Spleen (tissue), 11 donors: ENCODE results near the gene PTGES2. TPM values are rescaled to one million over a fixed set of nuclear protein-coding genes. Genes with fewer than 3 reads are reported as not detected.

Source experiments
- DNase-seq: peaks from one replicate; pipeline ENCODE4 v3.0.0-alpha.2; 2020
- H3K27ac ChIP-seq, 8 donors: fragments of 200-600 bp; sonication (generic) in 7 of 8; 1 replicate in 4 of 8; 2 replicates in 4 of 8; pipeline versions ENCODE4 v1.5.0 to v1.8.0; 2016 to 2021; ENCODE audit warnings: inconsistent platforms in 4 of 8, mild to moderate bottlenecking in 4 of 8, moderate library complexity in 1 of 8
- H3K27me3 ChIP-seq, 7 donors: fragments of 200-600 bp; sonication (generic) in 6 of 7; replicated peaks in 1 of 7; 1 replicate in 4 of 7; 2 replicates in 3 of 7; pipeline versions ENCODE4 v1.5.0 to v1.8.0; 2016 to 2021; ENCODE audit warnings: inconsistent platforms in 3 of 7, mild to moderate bottlenecking in 1 of 7
- H3K36me3 ChIP-seq, 6 donors: fragments of 200-600 bp; sonication (generic) in 5 of 6; 1 replicate in 4 of 6; 2 replicates in 2 of 6; pipeline versions ENCODE4 v1.5.0 to v1.8.0; 2016 to 2021; ENCODE audit warnings: inconsistent platforms in 2 of 6
- H3K4me1 ChIP-seq, 6 donors: fragments of 200-600 bp; sonication (generic) in 5 of 6; 1 replicate in 3 of 6; 2 replicates in 3 of 6; pipeline versions ENCODE4 v1.5.0 to v1.8.0; 2016 to 2021; ENCODE audit warnings: inconsistent platforms in 3 of 6
- H3K4me3 ChIP-seq, 8 donors: fragments of 200-600 bp; sonication (generic) in 7 of 8; 1 replicate in 4 of 8; 2 replicates in 4 of 8; pipeline versions ENCODE4 v1.5.0 to v1.8.0; 2016 to 2021; ENCODE audit warnings: inconsistent platforms in 4 of 8, mild to moderate bottlenecking in 4 of 8, moderate library complexity in 2 of 8
- H3K9me3 ChIP-seq, 8 donors: fragments of 200-600 bp; sonication (generic) in 7 of 8; 1 replicate in 4 of 8; 2 replicates in 4 of 8; pipeline versions ENCODE4 v1.5.0 to v1.8.0; 2016 to 2021; ENCODE audit warnings: inconsistent platforms in 4 of 8
- POLR2A ChIP-seq, 3 donors: fragments of 450-650 bp; IDR thresholded peaks; one replicate each; pipeline ENCODE4 v1.5.1; 2017; ENCODE audit warnings: antibody characterized with exemption in 3 of 3, mild to moderate bottlenecking in 1 of 3
- POLR2AphosphoS5 ChIP-seq, 3 donors: sonication (generic); formaldehyde crosslinking; IDR thresholded peaks; one replicate each; pipeline ENCODE4 v1.5.1; 2017; ENCODE audit warnings: antibody characterized with exemption in 3 of 3
- WGBS, 5 donors: extraction: QIAGEN DNeasy Blood & Tissue Kit in 3 of 5; methylation state at CpG; one replicate each; pipeline versions ENCODE4 v1.1.5 to v1.1.7; 2013 to 2018; 5-methylcytosine and 5-hydroxymethylcytosine counted together
- intact Hi-C: fragments of 100-400 bp; cut with DNase I; formaldehyde crosslinking; loops from one replicate; pipeline ENCODE4 v1.15.0; 2023; ENCODE audit warnings: low total_unique reads
- polyA plus RNA-seq, 3 donors: library from polyadenylated mRNA; stranded (reverse); fragments of 200-250 nt; gene quantifications; one replicate each; pipeline ENCODE4 v1.2.1, GENCODE V29; 2013
- total RNA-seq, 7 donors: library from RNA; depleted of rRNA in 3 of 7; stranded (reverse); fragments of >200 nt in 3 of 7; fragmentation: NEBNext Ultra II Directional in 4 of 7; extraction: Animal tissue kit (Norgen Biotek cat#: 25700) in 4 of 7; gene quantifications; one replicate each; pipeline versions ENCODE4 v1.1.0 to v1.2.1, GENCODE V29; 2016 to 2021
- TF ChIP-seq, protein P1 (sequence below), 11 experiments: fragments of 200-600 bp in 7 of 11; fragments of 450-650 bp in 4 of 11; sonication (generic) in 4 of 11; IDR thresholded peaks in 8 of 11; conservative IDR thresholded peaks in 3 of 11; 1 replicate in 7 of 11; 2 replicates in 4 of 11; pipeline versions ENCODE4 v1.4.0 to v1.8.0; 2016 to 2021; ENCODE audit warnings: antibody characterized with exemption in 11 of 11, inconsistent platforms in 4 of 11, mild to moderate bottlenecking in 1 of 11
- donor health status: healthy with polysubstance abuse.
- donor health status: DM: no; HTN: no; CAD: no; lungs with moderate emphysema.
- donor health status: DM: no; HTN: no; CAD: no.
- donor health status: Bipolar disorder and iron deficiency.
- donor health status: healthy.
- donor health status: DM: no; HTN: no; CAD: no.
- donor health status: DM: yes; HTN: yes; CAD: no.

The PTGES2 gene
- total and polyA plus RNA-seq, 10 donors = 45.2 to 71.2 (median 56.5) TPM

DNA sequence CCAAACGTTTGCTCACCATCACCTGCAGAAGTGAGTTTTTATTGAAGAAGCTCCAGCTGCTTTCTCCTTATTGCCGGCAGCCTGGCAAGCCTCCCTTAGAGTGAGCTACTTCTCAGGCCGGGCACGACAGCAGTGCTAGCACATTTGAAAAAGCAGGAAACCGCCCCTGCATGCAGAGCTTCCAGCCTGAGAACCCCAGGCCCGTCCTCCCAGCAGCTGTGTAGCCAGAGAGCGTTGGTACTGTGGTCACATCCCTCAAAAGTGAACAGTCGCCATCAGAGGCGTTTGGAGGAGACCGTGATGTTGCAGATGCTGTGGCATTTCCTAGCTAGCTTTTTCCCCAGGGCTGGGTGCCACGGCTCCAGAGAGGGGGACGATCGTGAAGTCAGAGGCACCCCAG, 36.0 kb downstream of the PTGES2 start:
- no peaks in the 10 kb centered on the region for H3K27me3 ChIP-seq
- TF ChIP-seq POLR2AphosphoS5 (IDR thresholded peaks at IDR 0.05) (no peak), POLR2A (IDR thresholded peaks at IDR 0.05) (no peak)
- TF ChIP-seq, protein P1, sequence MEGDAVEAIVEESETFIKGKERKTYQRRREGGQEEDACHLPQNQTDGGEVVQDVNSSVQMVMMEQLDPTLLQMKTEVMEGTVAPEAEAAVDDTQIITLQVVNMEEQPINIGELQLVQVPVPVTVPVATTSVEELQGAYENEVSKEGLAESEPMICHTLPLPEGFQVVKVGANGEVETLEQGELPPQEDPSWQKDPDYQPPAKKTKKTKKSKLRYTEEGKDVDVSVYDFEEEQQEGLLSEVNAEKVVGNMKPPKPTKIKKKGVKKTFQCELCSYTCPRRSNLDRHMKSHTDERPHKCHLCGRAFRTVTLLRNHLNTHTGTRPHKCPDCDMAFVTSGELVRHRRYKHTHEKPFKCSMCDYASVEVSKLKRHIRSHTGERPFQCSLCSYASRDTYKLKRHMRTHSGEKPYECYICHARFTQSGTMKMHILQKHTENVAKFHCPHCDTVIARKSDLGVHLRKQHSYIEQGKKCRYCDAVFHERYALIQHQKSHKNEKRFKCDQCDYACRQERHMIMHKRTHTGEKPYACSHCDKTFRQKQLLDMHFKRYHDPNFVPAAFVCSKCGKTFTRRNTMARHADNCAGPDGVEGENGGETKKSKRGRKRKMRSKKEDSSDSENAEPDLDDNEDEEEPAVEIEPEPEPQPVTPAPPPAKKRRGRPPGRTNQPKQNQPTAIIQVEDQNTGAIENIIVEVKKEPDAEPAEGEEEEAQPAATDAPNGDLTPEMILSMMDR (IDR thresholded peaks at IDR 0.05 in 8 of 11, conservative IDR thresholded peaks at IDR 0.05 in 3 of 11) = no peak
- H3K4me3 ChIP-seq = peak overlapping the region in 1 of 8 donors; percentile 15
- peaks cover 0 to 22% (median 0%) of the 10 kb centered on the region in 6 donors for H3K36me3 ChIP-seq
- peak overlapping the region in 7 of 8 donors; percentile 77 to 91 (median 83) for H3K27ac ChIP-seq
- intact Hi-C loops = loop anchor here (10.0 kb wide), 1 partner anchor 47 kb away; no protein-coding TSS in a partner anchor
- peak; percentile 40 for DNase-seq
- H3K4me1 ChIP-seq = peaks cover 42 to 91% (median 81%) of the 10 kb centered on the region in 6 donors
- no peaks in the 10 kb centered on the region for H3K9me3 ChIP-seq
- WGBS, 5 donors = 36 to 71% (median 59%) methylated on average over 11 to 13 of the region's 13 CpGs

DNA sequence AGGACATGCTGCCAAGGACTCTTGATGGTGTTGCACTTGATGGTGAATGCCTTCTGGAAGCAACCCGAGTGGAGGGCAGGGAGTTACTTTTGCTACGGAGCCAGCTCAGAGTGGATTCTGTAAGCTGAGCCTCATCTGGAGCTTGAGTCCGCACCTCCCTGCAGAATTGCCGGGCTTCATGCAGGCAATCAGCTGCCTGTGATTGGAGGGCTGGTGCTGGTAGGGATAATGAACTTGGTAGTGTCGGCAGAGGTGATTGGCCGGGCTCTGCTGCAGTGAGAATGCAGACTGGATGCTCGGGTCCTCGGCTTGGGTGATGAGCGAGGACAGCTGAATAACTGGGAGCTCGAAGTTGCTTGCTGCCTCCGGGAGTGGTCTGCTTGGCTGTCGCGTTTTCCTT, 36.4 kb downstream of the PTGES2 start:
- intact Hi-C loops = loop anchor here (10.0 kb wide), 1 partner anchor 46 kb away; no protein-coding TSS in a partner anchor
- peaks cover 42 to 88% (median 77%) of the 10 kb centered on the region in 6 donors for H3K4me1 ChIP-seq
- no peaks in the 10 kb centered on the region for H3K9me3 ChIP-seq
- WGBS, 5 donors = 67 to 87% (median 74%) methylated on average over 13 of the region's 13 CpGs
- H3K4me3 ChIP-seq = no peak overlapping the region
- peaks cover 0 to 27% (median 0%) of the 10 kb centered on the region in 6 donors for H3K36me3 ChIP-seq
- TF ChIP-seq, protein P1 (IDR thresholded peaks at IDR 0.05 in 8 of 11, conservative IDR thresholded peaks at IDR 0.05 in 3 of 11) = no peak
- TF ChIP-seq POLR2AphosphoS5 (IDR thresholded peaks at IDR 0.05) = peak in 1 of 3 donors; percentile 9
- peak overlapping the region in 2 of 8 donors; percentile 83 to 89 for H3K27ac ChIP-seq
- no peaks in the 10 kb centered on the region for H3K27me3 ChIP-seq
- DNase-seq = peak; percentile 54

DNA sequence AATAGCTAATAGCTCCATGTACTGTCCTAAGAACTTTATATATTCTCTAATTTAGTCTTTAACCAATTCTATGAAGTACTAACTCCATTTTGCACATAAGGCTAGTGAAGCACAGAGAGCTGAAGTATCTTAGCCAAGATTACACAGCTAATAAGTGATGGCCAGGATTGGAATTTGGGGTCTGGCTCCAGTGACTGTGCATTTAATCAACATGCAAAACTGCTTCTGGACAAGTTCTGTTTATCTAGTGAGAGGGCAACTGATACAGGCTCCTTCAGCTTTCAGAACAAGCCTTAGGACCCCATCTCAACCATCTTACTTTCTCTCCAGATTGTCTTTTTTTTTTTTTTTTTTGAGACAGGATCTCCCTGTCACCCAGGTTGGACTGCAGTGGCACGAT, 38.2 kb downstream of the PTGES2 start:
- 75 to 83% (median 76%) methylated on average over 1 of the region's 1 CpG for WGBS, 5 donors
- H3K4me3 ChIP-seq = no peak overlapping the region
- no peaks in the 10 kb centered on the region for H3K9me3 ChIP-seq
- H3K36me3 ChIP-seq = peaks cover 0 to 35% (median 0%) of the 10 kb centered on the region in 6 donors
- no peaks in the 10 kb centered on the region for H3K27me3 ChIP-seq
- peaks cover 34 to 82% (median 64%) of the 10 kb centered on the region in 6 donors for H3K4me1 ChIP-seq
- peak overlapping the region in 6 of 8 donors; percentile 36 to 71 (median 60) for H3K27ac ChIP-seq
- DNase-seq = no peak
- TF ChIP-seq POLR2AphosphoS5 (IDR thresholded peaks at IDR 0.05) (no peak), POLR2A (IDR thresholded peaks at IDR 0.05) (no peak)
- TF ChIP-seq, protein P1 (IDR thresholded peaks at IDR 0.05 in 8 of 11, conservative IDR thresholded peaks at IDR 0.05 in 3 of 11) = no peak
- intact Hi-C loops = no loop called here

DNA sequence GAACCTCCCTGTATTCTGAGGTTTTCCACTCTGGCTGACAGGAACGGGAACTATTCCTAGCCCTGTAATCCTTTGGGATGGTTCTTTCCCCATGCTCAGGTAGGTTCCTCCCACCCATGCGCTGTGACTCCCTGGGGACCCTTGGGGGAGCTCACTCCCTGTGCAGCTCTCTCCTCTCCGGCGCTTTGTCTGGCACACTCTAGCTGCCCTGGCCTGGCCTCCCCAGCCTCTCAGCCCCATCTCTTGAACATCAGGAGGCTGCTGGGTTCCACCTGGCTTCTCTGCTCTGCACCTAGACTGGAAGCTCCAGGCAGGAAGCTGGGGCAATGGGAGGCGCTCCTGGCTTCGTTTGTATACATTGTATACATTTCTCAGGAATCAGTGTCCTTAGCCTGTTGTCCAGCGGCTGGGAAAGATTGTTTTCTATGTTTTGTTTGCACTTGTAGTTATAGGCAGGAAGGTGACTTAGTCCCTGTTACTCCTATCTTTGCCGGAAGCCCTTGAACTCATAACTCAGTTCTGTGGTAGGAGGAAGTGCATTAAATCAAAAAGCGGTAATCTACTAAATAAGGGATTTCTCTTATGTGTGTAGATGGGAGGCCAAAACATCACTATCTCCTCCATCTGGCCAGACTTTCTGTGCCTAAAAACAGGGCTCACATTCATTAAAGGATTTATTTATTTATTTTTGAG, 39.1 kb downstream of the PTGES2 start:
- DNase-seq = peak; percentile 61
- Histone ChIP-seq H3K4me3 (no peak overlapping the region), H3K27me3 (no peaks in the 10 kb centered on the region), H3K4me1 (peaks cover 26 to 80% (median 62%) of the 10 kb centered on the region in 6 donors), H3K36me3 (peaks cover 0 to 35% (median 0%) of the 10 kb centered on the region in 6 donors), H3K27ac (peak overlapping the region; percentile 29 to 71 (median 48)), H3K9me3 (no peaks in the 10 kb centered on the region)
- 58 to 77% (median 67%) methylated on average over 9 of the region's 9 CpGs for WGBS, 5 donors
- no peak for TF ChIP-seq POLR2AphosphoS5 (IDR thresholded peaks at IDR 0.05)
- TF ChIP-seq, protein P1 (IDR thresholded peaks at IDR 0.05 in 8 of 11, conservative IDR thresholded peaks at IDR 0.05 in 3 of 11) = no peak
- no peak for TF ChIP-seq POLR2A (IDR thresholded peaks at IDR 0.05)
- intact Hi-C loops = no loop called here
